Suprapubic skin (tissue), 4 donors: ENCODE measurements around the gene LPGAT1. TPM values are rescaled to one million over a fixed set of nuclear protein-coding genes. Genes with fewer than 3 reads are reported as not detected.
"Not testable (repeated sequence)": the region's sequence is repeated elsewhere in the genome, so short reads cannot be mapped to it uniquely, and the experiment has no call there.

Experiments
- DNase-seq, 2 donors: peaks; one replicate each; pipeline ENCODE4 v3.0.0-alpha.2; 2019; ENCODE audit warnings: low spot score in 2 of 2
- H3K27ac ChIP-seq: fragments of 200-600 bp; sonication (generic); one replicate; pipeline ENCODE4 v1.5.1; 2019
- H3K27me3 ChIP-seq: fragments of 200-600 bp; sonication (generic); one replicate; pipeline ENCODE4 v1.5.1; 2019
- H3K36me3 ChIP-seq: fragments of 200-600 bp; sonication (generic); one replicate; pipeline ENCODE4 v1.5.1; 2019
- H3K4me1 ChIP-seq: fragments of 200-600 bp; sonication (generic); one replicate; pipeline ENCODE4 v1.5.1; 2019
- H3K4me3 ChIP-seq: fragments of 200-600 bp; sonication (generic); one replicate; pipeline ENCODE4 v1.5.1; 2019; ENCODE audit warnings: mild to moderate bottlenecking
- H3K9me3 ChIP-seq: fragments of 200-600 bp; sonication (generic); one replicate; pipeline ENCODE4 v1.5.1; 2019
- EP300 ChIP-seq: sonication (generic); formaldehyde crosslinking; IDR thresholded peaks from one replicate; pipeline ENCODE4 v1.6.1; 2017; ENCODE audit warnings: antibody characterized with exemption
- POLR2A ChIP-seq, 2 donors: fragments of 450-650 bp; IDR thresholded peaks; one replicate each; pipeline ENCODE4 v1.6.1; 2017; ENCODE audit warnings: antibody characterized with exemption in 2 of 2, mild to moderate bottlenecking in 2 of 2, moderate library complexity in 2 of 2
- POLR2AphosphoS5 ChIP-seq, 3 donors: sonication (generic); formaldehyde crosslinking; IDR thresholded peaks; one replicate each; pipeline ENCODE4 v1.6.1; 2017; ENCODE audit warnings: antibody characterized with exemption in 3 of 3
- WGBS: methylation state at CpG from one replicate; pipeline ENCODE4 v1.1.5; 2018; 5-methylcytosine and 5-hydroxymethylcytosine counted together
- total RNA-seq, 4 donors: library from RNA; depleted of rRNA; stranded (reverse); fragments of >200 nt; gene quantifications; one replicate each; pipeline ENCODE4 v1.1.0, GENCODE V29; 2016
- TF ChIP-seq, protein P1 (sequence below), 2 donors: fragments of 200-600 bp in 1 of 2; fragments of 450-650 bp in 1 of 2; sonication (generic) in 1 of 2; IDR thresholded peaks; one replicate each; pipeline ENCODE4 v1.5.1; 2016 to 2019; ENCODE audit warnings: antibody characterized with exemption in 2 of 2, mild to moderate bottlenecking in 1 of 2, moderate library complexity in 1 of 2

LPGAT1 gene
- total RNA-seq, 4 donors from 2014 or later: 15.8 to 26.2 (median 18.2) TPM

- no peaks in the 10 kb centered on the region for H3K27me3 ChIP-seq
- TF ChIP-seq POLR2A (IDR thresholded peaks at IDR 0.05) (no peak), EP300 (no peak), POLR2AphosphoS5 (IDR thresholded peaks at IDR 0.05) (no peak)
- TF ChIP-seq, protein P1, sequence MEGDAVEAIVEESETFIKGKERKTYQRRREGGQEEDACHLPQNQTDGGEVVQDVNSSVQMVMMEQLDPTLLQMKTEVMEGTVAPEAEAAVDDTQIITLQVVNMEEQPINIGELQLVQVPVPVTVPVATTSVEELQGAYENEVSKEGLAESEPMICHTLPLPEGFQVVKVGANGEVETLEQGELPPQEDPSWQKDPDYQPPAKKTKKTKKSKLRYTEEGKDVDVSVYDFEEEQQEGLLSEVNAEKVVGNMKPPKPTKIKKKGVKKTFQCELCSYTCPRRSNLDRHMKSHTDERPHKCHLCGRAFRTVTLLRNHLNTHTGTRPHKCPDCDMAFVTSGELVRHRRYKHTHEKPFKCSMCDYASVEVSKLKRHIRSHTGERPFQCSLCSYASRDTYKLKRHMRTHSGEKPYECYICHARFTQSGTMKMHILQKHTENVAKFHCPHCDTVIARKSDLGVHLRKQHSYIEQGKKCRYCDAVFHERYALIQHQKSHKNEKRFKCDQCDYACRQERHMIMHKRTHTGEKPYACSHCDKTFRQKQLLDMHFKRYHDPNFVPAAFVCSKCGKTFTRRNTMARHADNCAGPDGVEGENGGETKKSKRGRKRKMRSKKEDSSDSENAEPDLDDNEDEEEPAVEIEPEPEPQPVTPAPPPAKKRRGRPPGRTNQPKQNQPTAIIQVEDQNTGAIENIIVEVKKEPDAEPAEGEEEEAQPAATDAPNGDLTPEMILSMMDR (IDR thresholded peaks at IDR 0.05): no peak
- no peak overlapping the region for H3K4me3 ChIP-seq
- DNase-seq: no peak
- H3K4me1 ChIP-seq: peaks cover 4% of the 10 kb centered on the region
- 67% methylated on average over 4 of the region's 4 CpGs for WGBS
- H3K36me3 ChIP-seq: no peaks in the 10 kb centered on the region
- H3K9me3 ChIP-seq: no peaks in the 10 kb centered on the region
- H3K27ac ChIP-seq: no peak overlapping the region
These were observed 104.0 kb downstream of the LPGAT1 start for GRCh38 chr1:211726467-211726995.

DNA sequence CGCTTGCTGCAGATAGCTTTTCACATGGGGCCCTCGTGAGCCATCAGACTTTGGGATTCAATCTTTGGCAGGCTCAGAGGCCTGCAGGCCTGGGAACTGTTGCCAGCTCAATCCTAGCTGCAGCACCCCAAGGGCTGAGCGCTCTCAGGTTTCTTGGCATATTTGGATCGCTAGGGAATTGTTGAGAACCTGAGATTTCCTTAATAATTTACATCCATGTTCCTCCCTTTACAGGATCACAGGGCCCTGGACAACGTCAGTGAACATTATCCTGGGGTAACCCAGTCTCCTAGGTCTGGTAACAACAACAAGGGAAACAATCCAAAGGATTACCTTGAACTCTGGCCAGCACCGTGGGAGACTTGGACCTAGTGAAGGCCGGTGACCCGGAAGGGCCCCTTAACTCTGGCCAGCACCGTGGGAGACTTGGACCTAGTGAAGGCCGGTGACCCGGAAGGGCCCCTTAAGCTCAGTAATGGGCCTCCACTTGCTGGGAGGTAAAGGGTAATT is 105.8 kb downstream of the LPGAT1 start:
- peaks cover 4% of the 10 kb centered on the region for H3K4me1 ChIP-seq

GRCh38 chr1:211723273-211723672 is 107.3 kb downstream of the LPGAT1 start:
- H3K36me3 ChIP-seq: no peaks in the 10 kb centered on the region
- no peaks in the 10 kb centered on the region for H3K9me3 ChIP-seq
- TF ChIP-seq EP300 (no peak), POLR2A (IDR thresholded peaks at IDR 0.05) (no peak), POLR2AphosphoS5 (IDR thresholded peaks at IDR 0.05) (no peak)
- TF ChIP-seq, protein P1 (IDR thresholded peaks at IDR 0.05): no peak
- no peak for DNase-seq
- H3K4me1 ChIP-seq: peaks cover 4% of the 10 kb centered on the region
- no peak overlapping the region for H3K27ac ChIP-seq
- H3K27me3 ChIP-seq: no peaks in the 10 kb centered on the region
- 91% methylated on average over 5 of the region's 5 CpGs for WGBS
- H3K4me3 ChIP-seq: no peak overlapping the region

More for the DNA sequence above, 105.8 kb downstream of the LPGAT1 start:
- 47% methylated on average over 11 of the region's 11 CpGs for WGBS
- Histone ChIP-seq H3K27me3 (no peaks in the 10 kb centered on the region), H3K36me3 (no peaks in the 10 kb centered on the region), H3K9me3 (no peaks in the 10 kb centered on the region), H3K27ac (no peak overlapping the region), H3K4me3 (no peak overlapping the region)
- TF ChIP-seq, protein P1 (IDR thresholded peaks at IDR 0.05): no peak
- TF ChIP-seq EP300 (no peak), POLR2AphosphoS5 (IDR thresholded peaks at IDR 0.05) (no peak), POLR2A (IDR thresholded peaks at IDR 0.05) (no peak)
- DNase-seq: no peak

- H3K36me3 ChIP-seq: no peaks in the 10 kb centered on the region
- no peaks in the 10 kb centered on the region for H3K9me3 ChIP-seq
- 92% methylated on average over 6 of the region's 6 CpGs for WGBS
- DNase-seq: no peak
- TF ChIP-seq, protein P1 (IDR thresholded peaks at IDR 0.05): no peak
- no peak for TF ChIP-seq POLR2A (IDR thresholded peaks at IDR 0.05)
- no peak for TF ChIP-seq POLR2AphosphoS5 (IDR thresholded peaks at IDR 0.05)
- TF ChIP-seq EP300: no peak
- H3K4me3 ChIP-seq: no peak overlapping the region
- H3K27ac ChIP-seq: no peak overlapping the region
- peaks cover 4% of the 10 kb centered on the region for H3K4me1 ChIP-seq
- no peaks in the 10 kb centered on the region for H3K27me3 ChIP-seq
These were observed 108.0 kb downstream of the LPGAT1 start for GRCh38 chr1:211722277-211723175.

DNA sequence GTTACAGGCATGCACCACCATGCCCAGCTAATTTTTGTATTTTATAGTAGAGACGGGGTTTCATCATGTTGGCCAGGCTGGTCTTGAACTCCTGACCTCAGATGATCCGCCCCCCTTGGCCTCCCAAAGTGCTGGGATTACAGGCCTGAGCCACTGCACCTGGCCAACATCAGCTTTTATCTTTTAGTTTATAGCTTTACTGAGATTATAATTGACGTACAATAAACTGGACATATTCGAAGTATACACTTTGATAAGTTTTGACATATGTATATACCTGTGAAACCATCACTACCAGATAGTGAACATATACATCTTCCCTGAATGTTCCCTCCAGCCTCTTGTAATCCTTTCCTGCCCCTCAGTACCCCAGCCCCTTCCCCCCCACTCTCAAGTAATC is 114.0 kb downstream of the LPGAT1 start:
- not testable (repeated sequence) for H3K36me3 ChIP-seq, H3K27ac ChIP-seq, DNase-seq, H3K9me3 ChIP-seq, H3K27me3 ChIP-seq, H3K4me1 ChIP-seq, H3K4me3 ChIP-seq
- WGBS: 88% methylated on average over 4 of the region's 4 CpGs
